GM12891 (cell line): ENCODE measurements around the gene LGALS12.

Experiments
- PAX5 ChIP-seq: IDR thresholded peaks from 2 replicates; pipeline ENCODE4 v1.6.1; 2011; ENCODE audit warnings: low read length, moderate library complexity, mild to moderate bottlenecking; ENCODE audit not compliant: insufficient read depth, severe bottlenecking
- POLR2A ChIP-seq: IDR thresholded peaks from 2 replicates; pipeline ENCODE4 v1.6.1; 2011; ENCODE audit warnings: low read depth, low read length, control low read depth
- POLR2AphosphoS5 ChIP-seq: IDR thresholded peaks from 2 replicates; pipeline ENCODE4 v1.6.1; 2011; ENCODE audit warnings: low read depth, low read length, control low read depth
- TAF1 ChIP-seq: IDR thresholded peaks from 2 replicates; pipeline ENCODE4 v1.6.1; 2011; ENCODE audit warnings: low read depth, low read length, control low read depth

GRCh38 chr11:63485777-63486176 is 20.1 kb upstream of the LGALS12 start:
- no peak for TF ChIP-seq POLR2A
- TF ChIP-seq POLR2AphosphoS5, result no peak
- TF ChIP-seq TAF1, result no peak
- TF ChIP-seq PAX5, result no peak
